IgD-negative memory B cell (primary cell): ENCODE results near the gene CD96. TPM values are rescaled to one million over a fixed set of nuclear protein-coding genes. Genes with fewer than 3 reads are reported as not detected.
"Not testable (repeated sequence)": the region's sequence is repeated elsewhere in the genome, so short reads cannot be mapped to it uniquely, and the experiment has no call there.

ENCODE experiments used
- H3K27ac Mint-ChIP-seq, 3 donors: one replicate each; pipeline ENCODE4 v1.8.0; 2020 to 2022; ENCODE audit warnings: mild to moderate bottlenecking in 3 of 3, mixed read lengths in 3 of 3, moderate library complexity in 1 of 3
- H3K27me3 Mint-ChIP-seq: one replicate; pipeline ENCODE4 v1.8.0; 2021; ENCODE audit warnings: mixed read lengths
- H3K36me3 Mint-ChIP-seq: one replicate; pipeline ENCODE4 v1.8.0; 2020; ENCODE audit warnings: mild to moderate bottlenecking, mixed read lengths
- H3K4me1 Mint-ChIP-seq, 3 donors: one replicate each; pipeline ENCODE4 v1.8.0; 2020 to 2022; ENCODE audit warnings: mixed read lengths in 3 of 3, mild to moderate bottlenecking in 1 of 3
- H3K4me3 Mint-ChIP-seq, 4 donors: one replicate each; pipeline ENCODE4 v1.8.0; 2020 to 2022; ENCODE audit warnings: mild to moderate bottlenecking in 4 of 4, mixed read lengths in 4 of 4, moderate library complexity in 3 of 4
- H3K9me3 Mint-ChIP-seq, 3 donors: one replicate each; pipeline ENCODE4 v1.8.0; 2020 to 2021; ENCODE audit warnings: mixed read lengths in 3 of 3, mild to moderate bottlenecking in 1 of 3
- polyA plus RNA-seq: library from polyadenylated mRNA; unstranded; fragments of 300-500 nt; fragmentation: Illumina TruSeq; gene quantifications from one replicate; pipeline ENCODE4 v1.2.3, GENCODE V29; 2021

CD96 gene
- polyA plus RNA-seq, 1 donor from 2014 or later: 84.7 TPM

DNA sequence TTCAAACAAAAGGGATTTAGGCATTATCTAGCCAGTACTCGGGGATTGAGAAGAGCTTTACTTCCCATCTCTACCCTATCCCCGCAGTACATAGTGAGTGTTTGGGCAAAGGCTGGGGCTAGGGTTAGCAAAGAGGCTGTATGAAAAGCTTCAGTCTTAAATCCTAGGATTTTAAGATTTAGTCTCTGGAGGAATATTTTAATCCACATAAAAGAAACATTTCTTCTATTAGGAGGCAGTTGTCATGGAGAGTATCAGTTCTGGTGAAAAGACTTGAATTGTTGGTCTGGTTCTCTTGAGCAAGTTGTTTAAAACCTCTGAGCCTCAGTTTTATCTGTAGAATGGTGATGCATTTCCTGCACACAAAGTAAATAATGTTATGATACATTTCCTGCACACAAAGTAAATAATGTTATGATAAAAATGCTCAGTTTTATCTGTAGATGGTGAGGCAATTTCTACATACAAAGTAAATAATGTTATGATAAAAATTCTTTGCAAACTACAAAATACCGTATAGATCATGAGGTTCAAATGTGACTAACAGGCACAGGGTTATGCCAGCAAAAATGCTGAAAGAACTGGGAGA lies 107.1 kb downstream of the CD96 start:
- Mint-ChIP-seq H3K36me3 (peaks cover 3% of the 10 kb centered on the region), H3K4me1 (peaks cover 3 to 22% (median 21%) of the 10 kb centered on the region in 3 donors), H3K4me3 (no peak overlapping the region), H3K9me3 (peaks cover 0 to 7% (median 5%) of the 10 kb centered on the region in 3 donors), H3K27me3 (peaks cover 2% of the 10 kb centered on the region), H3K27ac (no peak overlapping the region)

DNA sequence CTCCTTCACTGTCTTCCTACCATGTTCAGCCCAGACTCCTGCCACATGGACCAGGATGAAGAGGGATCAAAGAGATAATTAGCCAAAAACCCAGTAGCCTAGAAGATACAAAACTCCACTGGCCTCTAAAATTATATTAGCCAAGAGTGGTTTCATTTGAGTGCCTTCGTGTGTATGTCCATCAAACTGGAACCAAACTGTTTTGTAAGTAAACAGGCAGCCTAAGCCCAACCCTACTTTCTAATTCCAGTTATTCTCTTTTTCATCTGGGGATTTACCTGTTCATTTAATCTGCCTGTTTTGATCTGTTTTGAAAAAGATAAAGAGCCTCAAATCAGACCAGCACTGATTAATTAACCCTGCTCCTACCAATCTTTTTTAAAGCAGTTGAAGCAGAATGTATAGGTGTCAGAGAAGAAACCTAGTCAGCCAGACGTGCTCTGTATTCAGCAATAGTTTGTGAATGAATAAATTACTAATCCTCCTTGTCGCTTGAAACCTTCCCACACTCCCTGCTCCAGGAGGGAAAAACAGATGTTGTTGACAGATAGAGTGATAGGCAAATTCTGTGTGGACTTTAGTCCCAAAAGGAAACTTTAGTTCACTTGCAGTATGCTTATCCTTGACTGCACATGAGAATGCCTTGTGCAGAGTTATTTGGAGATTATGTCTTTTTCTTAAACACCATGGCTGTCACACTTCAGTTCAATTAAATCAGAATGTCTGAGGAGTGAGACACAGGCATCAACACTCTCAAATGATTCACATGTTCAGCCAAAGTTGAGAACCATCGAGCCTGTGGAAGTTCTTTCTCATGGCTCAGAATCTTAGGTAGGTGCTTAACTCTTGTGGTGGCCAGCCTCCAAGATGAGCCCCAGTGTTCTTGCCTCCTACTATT lies 108.6 kb downstream of the CD96 start:
- peak overlapping the region in 1 of 3 donors; percentile 73 for H3K27ac Mint-ChIP-seq
- H3K36me3 Mint-ChIP-seq: peaks cover 3% of the 10 kb centered on the region
- peaks cover 3 to 22% (median 21%) of the 10 kb centered on the region in 3 donors for H3K4me1 Mint-ChIP-seq
- peaks cover 2% of the 10 kb centered on the region for H3K27me3 Mint-ChIP-seq
- H3K9me3 Mint-ChIP-seq: no peaks in the 10 kb centered on the region
- peak overlapping the region in 1 of 4 donors; percentile 68 for H3K4me3 Mint-ChIP-seq

DNA sequence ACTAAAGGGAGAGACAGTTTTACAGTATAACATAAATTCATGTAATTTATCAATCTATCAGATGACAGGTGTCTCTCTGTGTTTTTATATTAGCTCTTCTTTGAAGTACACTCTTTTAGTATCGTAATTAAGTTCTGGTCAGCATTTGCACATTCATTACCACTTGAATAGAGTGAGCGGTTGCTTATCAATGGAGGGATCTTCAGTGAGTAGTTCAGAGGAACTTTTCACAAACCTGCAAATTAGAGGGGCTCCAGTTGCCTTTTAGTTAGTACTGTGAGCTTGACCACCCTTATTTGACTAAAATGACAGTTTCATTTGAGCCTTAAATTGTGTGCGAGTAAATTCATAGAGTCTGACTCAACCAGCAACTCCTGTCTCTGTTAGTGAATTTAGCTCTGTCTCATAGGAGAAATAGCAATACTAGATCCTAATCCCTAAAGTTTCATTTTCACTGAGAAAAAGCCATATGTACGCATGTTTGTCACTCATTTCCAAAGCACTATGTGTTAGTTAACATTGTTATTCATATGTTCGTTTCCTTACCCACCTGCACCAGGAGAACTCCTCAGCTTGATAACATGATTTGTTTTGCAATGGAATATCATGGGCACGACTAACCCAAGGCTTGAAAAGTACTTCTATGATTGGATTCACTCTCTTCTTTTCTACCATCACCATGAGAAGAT lies 110.6 kb downstream of the CD96 start:
- peaks cover 3% of the 10 kb centered on the region for H3K36me3 Mint-ChIP-seq
- no peak overlapping the region for H3K27ac Mint-ChIP-seq
- H3K27me3 Mint-ChIP-seq: peaks cover 2% of the 10 kb centered on the region
- H3K4me1 Mint-ChIP-seq: peaks cover 3 to 22% (median 21%) of the 10 kb centered on the region in 3 donors
- H3K4me3 Mint-ChIP-seq: peak overlapping the region in 1 of 4 donors; percentile 24
- no peaks in the 10 kb centered on the region for H3K9me3 Mint-ChIP-seq

DNA sequence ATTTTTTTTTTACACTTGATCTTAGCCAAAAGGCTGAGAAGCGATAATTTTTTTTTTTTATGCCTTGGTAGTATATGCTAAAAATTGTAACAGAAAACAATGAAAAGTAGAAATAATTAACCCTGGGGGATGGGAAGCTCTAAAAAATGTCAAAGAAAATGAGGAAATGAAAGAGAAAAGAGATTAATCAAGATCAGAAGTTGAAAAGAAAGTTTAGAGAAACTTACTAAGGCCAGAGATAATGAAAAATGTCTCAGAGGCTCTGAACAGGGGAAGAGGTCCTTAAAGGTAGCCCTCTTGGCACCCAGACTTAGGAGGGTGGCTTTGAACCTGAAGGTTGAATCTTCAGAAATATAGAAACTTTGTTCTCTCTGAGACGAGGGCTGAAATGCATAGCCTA lies 111.8 kb downstream of the CD96 start:
- H3K4me1 Mint-ChIP-seq: peaks cover 3 to 22% (median 21%) of the 10 kb centered on the region in 3 donors
- H3K9me3 Mint-ChIP-seq: no peaks in the 10 kb centered on the region
- H3K4me3 Mint-ChIP-seq: peak overlapping the region in 1 of 4 donors; percentile 42
- H3K27ac Mint-ChIP-seq: peak overlapping the region in 1 of 3 donors; percentile 53
- peaks cover 2% of the 10 kb centered on the region for H3K27me3 Mint-ChIP-seq
- H3K36me3 Mint-ChIP-seq: peaks cover 3% of the 10 kb centered on the region

DNA sequence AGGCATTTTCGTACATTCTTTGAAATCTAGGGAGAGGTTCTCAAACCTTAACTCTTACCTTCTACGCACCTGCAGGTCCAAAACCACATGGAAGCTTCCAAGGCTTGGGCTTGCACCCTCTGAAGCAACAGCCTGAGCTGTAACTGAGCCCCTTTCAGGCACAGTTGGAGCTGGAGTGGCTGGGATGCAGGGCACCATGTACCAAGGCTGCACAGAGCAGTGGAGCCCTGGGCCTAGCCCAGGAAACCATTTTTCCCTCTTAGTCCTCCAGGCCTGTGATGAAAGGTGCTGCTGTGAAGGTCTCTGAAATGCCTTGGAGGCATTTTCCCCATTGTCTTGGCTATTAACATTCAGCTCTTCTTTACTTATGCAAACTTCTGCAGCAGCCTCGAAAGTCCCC lies 120.0 kb downstream of the CD96 start:
- Mint-ChIP-seq H3K36me3 (peaks cover 5% of the 10 kb centered on the region), H3K4me3 (no peak overlapping the region), H3K27ac (no peak overlapping the region), H3K27me3 (no peaks in the 10 kb centered on the region), H3K9me3 (peaks cover 9 to 23% (median 13%) of the 10 kb centered on the region in 3 donors), H3K4me1 (peaks cover 0 to 8% (median 6%) of the 10 kb centered on the region in 3 donors)

DNA sequence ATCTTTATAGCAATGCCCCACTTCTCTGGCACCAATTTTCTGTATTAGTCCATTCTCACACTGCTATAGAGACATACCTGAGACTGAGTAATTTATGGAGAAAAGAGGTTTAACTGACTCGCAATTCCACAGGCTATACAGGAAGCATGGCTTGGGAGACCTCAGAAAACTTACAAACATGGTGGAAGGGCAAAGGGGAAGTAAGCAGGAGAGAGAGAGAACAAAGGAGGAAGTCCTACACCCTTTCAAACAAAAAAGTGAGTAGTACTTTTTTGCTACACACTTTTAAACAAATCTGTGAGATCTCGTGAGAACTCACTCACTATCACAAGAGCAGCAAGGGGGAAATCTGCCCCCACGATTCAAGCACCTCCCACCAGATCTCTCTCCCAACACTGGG lies 120.9 kb downstream of the CD96 start:
- H3K9me3 Mint-ChIP-seq: peaks cover 9 to 27% (median 13%) of the 10 kb centered on the region in 3 donors
- peaks cover 6 to 13% (median 12%) of the 10 kb centered on the region in 3 donors for H3K4me1 Mint-ChIP-seq
- H3K4me3 Mint-ChIP-seq: no peak overlapping the region
- H3K27me3 Mint-ChIP-seq: no peaks in the 10 kb centered on the region
- peak overlapping the region in 1 of 3 donors; percentile 51 for H3K27ac Mint-ChIP-seq
- peaks cover 5% of the 10 kb centered on the region for H3K36me3 Mint-ChIP-seq

DNA sequence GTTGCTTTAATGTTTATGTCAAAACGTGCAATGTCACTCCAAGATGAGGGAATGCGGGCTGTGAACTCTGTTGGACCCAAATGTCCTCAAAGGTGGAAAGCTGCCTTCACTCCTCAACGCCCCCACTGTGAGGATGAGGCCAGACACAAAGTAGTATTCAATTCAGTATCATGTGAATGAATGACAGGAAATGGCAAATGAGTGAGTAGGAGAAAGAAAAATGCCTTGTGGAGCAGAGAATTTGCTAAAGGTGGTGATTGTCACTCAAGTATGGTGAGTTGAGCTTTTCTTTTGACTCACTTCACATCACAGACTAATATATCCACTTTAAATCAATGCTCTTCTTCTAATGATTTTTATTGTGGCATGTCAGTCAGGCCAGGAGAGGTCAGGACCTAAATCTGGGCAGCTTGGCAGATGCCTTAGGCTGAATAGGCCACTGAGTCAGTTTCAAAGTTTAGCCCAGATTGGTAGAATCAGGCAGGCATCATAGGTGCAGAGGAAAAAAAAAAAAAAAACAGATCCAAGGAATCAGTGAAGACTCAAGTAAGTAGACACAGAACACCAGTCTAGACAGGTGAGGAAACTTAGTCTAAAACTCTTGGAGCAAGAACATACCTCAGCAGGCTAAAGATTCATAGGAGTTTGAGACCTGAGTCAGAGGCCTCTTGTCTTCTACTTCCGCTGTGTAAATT lies 124.2 kb downstream of the CD96 start:
- peaks cover 2% of the 10 kb centered on the region for H3K36me3 Mint-ChIP-seq
- H3K4me3 Mint-ChIP-seq: no peak overlapping the region
- peaks cover 13 to 24% (median 22%) of the 10 kb centered on the region in 3 donors for H3K4me1 Mint-ChIP-seq

DNA sequence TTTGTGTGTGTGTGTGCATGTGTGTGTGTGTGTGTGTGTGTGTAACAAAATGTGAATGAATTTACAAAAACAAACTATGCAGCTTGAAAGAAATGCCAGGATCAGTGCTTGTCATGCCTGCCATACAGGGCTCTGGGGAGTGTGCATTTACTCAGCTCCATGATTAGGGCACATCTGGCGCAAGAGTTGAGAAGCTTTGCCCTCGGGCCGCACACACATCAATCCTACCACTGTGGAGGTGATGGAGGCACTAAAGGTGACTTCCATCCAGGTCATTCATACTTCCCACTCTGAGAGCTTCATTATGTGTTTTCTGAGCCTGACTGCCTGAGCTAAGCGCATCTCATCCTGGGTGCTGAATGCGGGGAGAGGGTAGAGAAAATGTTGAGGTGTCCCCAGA lies 125.2 kb downstream of the CD96 start:
- Mint-ChIP-seq H3K4me1 (peaks cover 13 to 24% (median 22%) of the 10 kb centered on the region in 3 donors), H3K36me3 (peaks cover 2% of the 10 kb centered on the region), H3K9me3 (peaks cover 6 to 12% (median 9%) of the 10 kb centered on the region in 3 donors), H3K27ac (peak overlapping the region; percentile 37 to 96 (median 37)), H3K4me3 (peak overlapping the region; percentile 5 to 72 (median 65)), H3K27me3 (no peaks in the 10 kb centered on the region)

More for the DNA sequence above, 124.2 kb downstream of the CD96 start:
- peaks cover 6 to 19% (median 10%) of the 10 kb centered on the region in 3 donors for H3K9me3 Mint-ChIP-seq
- no peaks in the 10 kb centered on the region for H3K27me3 Mint-ChIP-seq
- H3K27ac Mint-ChIP-seq: peak overlapping the region in 1 of 3 donors; percentile 37

DNA sequence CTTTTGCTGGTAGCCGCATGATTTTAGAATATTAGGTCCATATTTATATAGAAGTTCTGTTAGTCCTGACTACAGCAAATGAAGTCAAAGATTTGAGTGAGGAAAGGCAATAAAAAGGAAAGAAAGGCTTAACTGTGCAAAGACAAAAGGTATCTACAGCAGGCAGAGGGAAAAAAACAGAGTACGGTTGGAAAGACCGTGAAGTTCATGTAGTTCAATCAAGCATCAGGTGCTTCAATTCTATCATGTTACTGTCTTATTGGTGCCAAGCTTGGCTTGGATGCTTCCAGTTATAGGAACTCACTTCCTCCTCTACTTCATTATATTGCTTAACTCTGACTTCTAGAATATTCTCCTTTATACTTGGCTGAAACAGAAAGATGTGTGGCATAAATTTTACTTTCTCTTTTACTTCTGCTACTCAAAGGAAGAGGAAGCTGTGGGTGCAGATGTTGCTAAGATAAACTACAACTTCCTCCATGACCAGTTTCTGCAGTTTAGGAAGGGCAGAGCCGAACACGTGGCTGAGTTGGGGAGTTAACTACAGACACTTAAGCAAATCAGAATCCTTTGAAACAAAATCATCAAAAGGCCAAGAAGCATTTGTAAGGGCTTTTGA lies 125.7 kb downstream of the CD96 start:
- H3K9me3 Mint-ChIP-seq: peaks cover 2 to 7% (median 6%) of the 10 kb centered on the region in 3 donors
- H3K27ac Mint-ChIP-seq: peak overlapping the region; percentile 37 to 96 (median 37)
- H3K4me1 Mint-ChIP-seq: peaks cover 13 to 24% (median 22%) of the 10 kb centered on the region in 3 donors
- peak overlapping the region; percentile 5 to 72 (median 65) for H3K4me3 Mint-ChIP-seq
- H3K36me3 Mint-ChIP-seq: no peaks in the 10 kb centered on the region
- no peaks in the 10 kb centered on the region for H3K27me3 Mint-ChIP-seq

DNA sequence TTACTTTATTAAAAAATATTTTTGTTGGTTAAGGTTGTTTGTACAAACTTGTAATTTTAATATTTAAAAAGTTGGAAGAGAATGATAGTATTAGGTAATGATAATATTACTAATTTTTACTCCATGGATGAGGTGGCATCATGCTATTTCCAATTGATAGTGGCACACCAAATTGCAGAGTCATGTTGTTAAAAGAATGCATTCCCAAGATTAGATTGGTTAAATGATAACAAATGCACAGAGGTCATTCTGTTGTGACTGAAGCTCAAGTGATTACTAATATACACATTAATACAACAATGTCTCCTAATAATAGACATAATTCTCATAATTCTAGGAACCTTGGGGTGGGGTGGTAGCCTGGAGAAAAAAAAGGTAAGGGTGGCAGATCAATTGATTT lies 126.3 kb downstream of the CD96 start:
- Mint-ChIP-seq H3K27me3 (no peaks in the 10 kb centered on the region), H3K4me3 (no peak overlapping the region), H3K4me1 (peaks cover 14 to 25% (median 22%) of the 10 kb centered on the region in 3 donors), H3K36me3 (no peaks in the 10 kb centered on the region), H3K9me3 (peaks cover 0 to 4% (median 4%) of the 10 kb centered on the region in 3 donors), H3K27ac (peak overlapping the region in 1 of 3 donors; percentile 37)

DNA sequence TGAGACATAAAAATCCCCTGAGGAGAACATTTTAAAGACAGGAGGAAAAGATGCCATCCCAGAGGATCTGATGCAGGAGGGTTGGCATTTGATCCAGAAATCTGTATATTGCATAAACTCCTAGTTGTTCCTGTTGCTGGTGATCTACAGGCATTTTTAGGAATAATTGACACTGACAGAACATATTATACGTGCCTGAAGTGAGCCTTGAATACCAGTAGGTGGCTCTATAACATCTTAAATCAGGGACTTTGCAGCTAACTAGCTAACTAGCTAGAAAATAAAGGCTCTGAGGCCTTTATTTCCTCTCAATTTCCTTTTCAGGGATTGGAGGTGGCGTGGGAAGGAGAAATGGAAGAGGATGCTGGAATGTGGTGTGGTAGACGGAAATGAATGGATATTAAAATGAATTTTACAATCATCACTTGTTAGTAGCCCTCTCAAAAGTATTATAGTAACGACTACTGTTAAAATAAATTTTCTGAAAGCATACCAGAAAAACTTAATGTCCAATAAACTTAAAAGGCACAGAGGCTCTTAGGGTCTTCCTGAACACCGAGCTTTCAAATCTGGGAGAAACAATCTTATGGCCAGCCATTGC lies 127.0 kb downstream of the CD96 start:
- peak overlapping the region in 2 of 3 donors; percentile 20 to 33 for H3K27ac Mint-ChIP-seq
- H3K36me3 Mint-ChIP-seq: no peaks in the 10 kb centered on the region
- peaks cover 21 to 31% (median 23%) of the 10 kb centered on the region in 3 donors for H3K4me1 Mint-ChIP-seq
- H3K9me3 Mint-ChIP-seq: peaks cover 0 to 4% (median 2%) of the 10 kb centered on the region in 3 donors
- peak overlapping the region in 2 of 4 donors; percentile 6 to 50 for H3K4me3 Mint-ChIP-seq
- no peaks in the 10 kb centered on the region for H3K27me3 Mint-ChIP-seq

DNA sequence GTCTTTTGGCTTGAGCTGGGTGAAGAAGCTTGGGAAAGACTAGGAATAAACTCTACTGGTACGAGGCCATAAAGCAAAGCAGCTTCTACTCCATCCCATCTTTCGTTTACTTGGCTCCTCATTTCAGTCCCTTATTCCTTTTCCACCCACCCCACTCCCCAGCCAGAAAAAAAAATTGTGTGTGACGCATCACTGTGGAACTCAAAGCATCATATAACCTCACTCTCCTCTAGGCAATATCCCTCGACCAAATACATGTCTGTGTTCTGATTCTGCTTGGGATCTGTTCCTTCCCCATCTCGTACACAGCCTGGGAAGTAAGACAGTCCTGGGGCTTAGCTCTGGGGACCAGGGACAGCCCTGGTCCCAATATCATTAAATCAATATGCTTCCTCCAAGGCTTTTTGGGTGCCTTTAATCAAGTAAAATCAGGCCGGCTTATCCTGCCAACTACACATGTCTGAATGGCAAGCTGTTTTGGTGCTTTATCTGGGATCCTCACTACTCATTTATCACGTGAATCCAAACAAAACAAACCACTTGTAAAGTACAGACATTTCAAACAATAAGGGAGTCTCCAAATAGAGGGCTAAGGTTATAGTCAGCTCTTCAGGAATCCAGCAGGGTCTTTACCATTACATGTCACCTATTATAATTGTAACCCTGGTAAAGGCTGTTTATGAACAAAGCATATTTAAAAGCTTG lies 128.1 kb downstream of the CD96 start:
- Mint-ChIP-seq H3K4me1 (peaks cover 24 to 39% (median 28%) of the 10 kb centered on the region in 3 donors), H3K27ac (no peak overlapping the region), H3K9me3 (peaks cover 0 to 4% (median 0%) of the 10 kb centered on the region in 3 donors), H3K36me3 (no peaks in the 10 kb centered on the region), H3K4me3 (no peak overlapping the region), H3K27me3 (peaks cover 2% of the 10 kb centered on the region)

DNA sequence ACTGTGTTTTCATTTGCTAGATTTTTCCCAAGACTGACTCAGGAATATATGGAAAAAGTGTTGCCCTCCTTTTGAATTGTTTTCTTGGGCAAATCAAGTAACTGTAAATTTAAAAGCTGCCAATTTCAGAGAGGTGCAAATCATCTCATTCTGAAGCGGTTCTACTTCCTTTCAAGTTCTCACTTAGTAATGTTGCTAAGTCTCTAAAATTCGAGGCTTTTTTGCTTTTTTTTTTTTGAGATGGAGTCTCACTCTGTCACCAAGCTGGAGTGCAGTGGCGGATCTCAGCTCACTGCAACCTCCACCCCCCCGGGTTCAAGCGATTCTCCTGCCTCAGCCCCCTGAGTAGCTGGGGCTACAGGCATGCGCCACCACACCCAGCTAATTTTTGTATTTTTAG lies 130.5 kb downstream of the CD96 start:
- peaks cover 41 to 57% (median 48%) of the 10 kb centered on the region in 3 donors for H3K4me1 Mint-ChIP-seq
- not testable (repeated sequence) for H3K27ac Mint-ChIP-seq, H3K27me3 Mint-ChIP-seq, H3K9me3 Mint-ChIP-seq, H3K4me3 Mint-ChIP-seq, H3K36me3 Mint-ChIP-seq
